D721Med (cell line): ENCODE results near the gene IMMP2L.

Source experiments
- DNase-seq: peaks from one replicate; pipeline ENCODE4 v3.0.0; 2011; ENCODE audit warnings: low spot score; ENCODE audit not compliant: insufficient read length
- FAIRE-seq: peaks from 2 replicates; lab custom pipeline; 2011; peaks lifted over from hg19 to GRCh38; lab: Jason Lieb, UNC
- TF ChIP-seq, protein P1 (sequence below): IDR thresholded peaks from 2 replicates; pipeline ENCODE4 v1.5.1; 2012; ENCODE audit warnings: mild to moderate bottlenecking, control low read depth; ENCODE audit not compliant: insufficient read depth; ENCODE audit errors: missing control alignments

Gene IMMP2L

DNA sequence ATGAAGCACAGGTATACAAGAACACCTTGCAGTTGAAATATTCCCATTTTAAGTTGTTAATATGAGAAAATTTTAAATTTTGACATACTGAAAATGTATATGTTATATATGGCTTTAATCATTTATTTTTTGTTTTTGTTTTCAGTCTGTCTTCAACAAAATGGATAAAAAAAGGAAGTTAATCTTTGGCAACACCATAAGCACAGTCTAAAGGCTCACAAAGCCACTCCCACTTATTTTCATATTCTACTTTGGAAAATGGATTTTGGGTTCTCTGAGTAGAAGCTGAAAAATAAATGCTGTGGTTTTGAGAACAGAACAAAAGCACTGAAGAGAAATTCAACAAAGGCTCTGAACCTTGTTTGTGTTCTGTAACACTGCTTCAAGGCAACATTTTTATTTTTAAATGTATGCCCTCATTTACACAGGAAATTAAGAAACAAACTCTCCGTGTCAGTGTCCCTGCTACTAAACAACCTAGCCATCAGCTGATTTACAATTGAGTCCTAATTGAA lies 552.7 kb downstream of the IMMP2L start:
- TF ChIP-seq, protein P1, sequence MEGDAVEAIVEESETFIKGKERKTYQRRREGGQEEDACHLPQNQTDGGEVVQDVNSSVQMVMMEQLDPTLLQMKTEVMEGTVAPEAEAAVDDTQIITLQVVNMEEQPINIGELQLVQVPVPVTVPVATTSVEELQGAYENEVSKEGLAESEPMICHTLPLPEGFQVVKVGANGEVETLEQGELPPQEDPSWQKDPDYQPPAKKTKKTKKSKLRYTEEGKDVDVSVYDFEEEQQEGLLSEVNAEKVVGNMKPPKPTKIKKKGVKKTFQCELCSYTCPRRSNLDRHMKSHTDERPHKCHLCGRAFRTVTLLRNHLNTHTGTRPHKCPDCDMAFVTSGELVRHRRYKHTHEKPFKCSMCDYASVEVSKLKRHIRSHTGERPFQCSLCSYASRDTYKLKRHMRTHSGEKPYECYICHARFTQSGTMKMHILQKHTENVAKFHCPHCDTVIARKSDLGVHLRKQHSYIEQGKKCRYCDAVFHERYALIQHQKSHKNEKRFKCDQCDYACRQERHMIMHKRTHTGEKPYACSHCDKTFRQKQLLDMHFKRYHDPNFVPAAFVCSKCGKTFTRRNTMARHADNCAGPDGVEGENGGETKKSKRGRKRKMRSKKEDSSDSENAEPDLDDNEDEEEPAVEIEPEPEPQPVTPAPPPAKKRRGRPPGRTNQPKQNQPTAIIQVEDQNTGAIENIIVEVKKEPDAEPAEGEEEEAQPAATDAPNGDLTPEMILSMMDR = no peak
- DNase-seq (no peak), FAIRE-seq (no peak)

DNA sequence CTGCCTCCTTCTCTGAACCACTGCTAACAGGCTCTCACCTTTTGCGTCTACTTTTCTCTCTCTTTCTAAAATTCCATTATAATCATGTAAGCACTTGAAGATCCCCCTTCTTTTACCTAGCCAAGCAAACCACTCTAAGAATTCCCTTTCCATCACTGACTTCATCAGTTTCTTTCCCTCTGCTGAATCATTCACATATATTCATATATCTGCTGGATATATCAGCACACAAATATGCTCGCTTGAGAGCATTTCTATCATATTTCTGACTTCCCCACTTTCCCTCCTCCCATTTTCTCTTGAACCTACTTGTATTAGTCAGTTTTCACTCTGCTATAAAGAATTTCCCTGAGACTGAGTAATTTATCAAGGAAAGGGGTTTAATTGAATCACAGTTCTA lies 555.6 kb downstream of the IMMP2L start:
- FAIRE-seq = no peak

DNA sequence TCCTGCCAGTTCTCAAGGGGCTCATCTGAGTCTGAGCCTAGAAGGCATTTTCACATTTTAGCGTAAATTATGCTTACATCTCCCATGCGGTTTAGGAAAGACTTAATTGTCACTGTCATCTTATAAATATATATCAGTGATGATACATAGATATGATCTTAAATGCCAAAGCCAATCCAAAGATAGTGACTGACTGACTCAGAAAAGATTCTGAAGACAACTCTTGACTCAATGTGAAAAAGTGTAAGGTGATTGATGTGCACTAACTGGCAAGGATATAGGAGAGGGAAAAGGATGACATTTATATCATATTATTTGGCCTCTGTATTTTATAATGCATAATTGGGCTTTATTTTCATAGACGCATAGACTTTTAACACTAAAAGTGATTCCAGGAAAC lies 556.3 kb downstream of the IMMP2L start:
- TF ChIP-seq, protein P1 = no peak
- DNase-seq = no peak
- no peak for FAIRE-seq

More for the DNA sequence above, 555.6 kb downstream of the IMMP2L start:
- TF ChIP-seq, protein P1 = no peak
- no peak for DNase-seq

DNA sequence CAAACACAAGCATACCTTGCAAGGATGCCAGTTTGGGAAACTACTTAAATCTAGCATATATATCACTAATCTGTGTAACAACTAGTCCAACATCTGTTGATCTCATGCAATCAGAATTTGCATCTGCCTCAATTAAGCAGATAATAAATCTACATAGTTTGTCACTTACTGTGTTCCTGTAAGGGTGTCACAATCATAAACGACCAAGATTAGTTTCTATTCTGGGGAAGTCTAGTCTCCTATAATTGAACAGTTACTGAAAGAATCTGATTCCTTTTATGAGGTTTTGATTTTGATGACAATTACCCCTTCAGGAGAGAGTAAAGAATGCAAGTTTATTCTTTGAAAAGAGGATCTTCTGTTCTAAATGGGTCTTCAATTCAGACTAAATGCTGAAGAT lies 556.8 kb downstream of the IMMP2L start:
- FAIRE-seq (no peak), DNase-seq (no peak)
- TF ChIP-seq, protein P1 = no peak

DNA sequence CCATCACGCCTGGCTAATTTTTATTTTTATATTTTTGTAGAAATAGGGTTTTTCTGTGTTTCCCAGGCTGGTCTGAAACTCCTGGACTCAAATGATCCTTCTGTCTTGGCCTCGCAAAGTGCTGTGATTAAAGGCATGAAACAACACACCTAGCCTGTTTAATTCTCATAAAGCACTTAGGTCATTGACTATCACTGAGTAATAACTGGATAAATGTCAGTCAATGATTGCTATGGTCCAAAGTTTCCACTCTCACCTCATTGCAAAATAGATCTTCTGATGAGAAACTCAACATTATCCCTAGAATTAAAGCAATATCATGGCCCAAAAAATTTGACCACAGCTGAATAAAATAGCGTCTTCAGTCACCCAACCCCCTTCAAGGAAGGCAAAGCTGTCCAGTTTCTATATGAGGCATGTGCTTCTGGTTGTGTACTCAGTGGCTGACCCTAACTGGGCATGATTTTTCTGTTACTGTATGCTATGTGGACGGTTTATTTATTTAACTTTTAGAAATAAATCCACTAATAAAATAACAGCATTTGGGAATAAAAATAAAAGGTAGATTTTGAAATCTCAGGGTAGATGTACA lies 557.9 kb downstream of the IMMP2L start:
- FAIRE-seq (no peak), DNase-seq (no peak)
- TF ChIP-seq, protein P1 = no peak

DNA sequence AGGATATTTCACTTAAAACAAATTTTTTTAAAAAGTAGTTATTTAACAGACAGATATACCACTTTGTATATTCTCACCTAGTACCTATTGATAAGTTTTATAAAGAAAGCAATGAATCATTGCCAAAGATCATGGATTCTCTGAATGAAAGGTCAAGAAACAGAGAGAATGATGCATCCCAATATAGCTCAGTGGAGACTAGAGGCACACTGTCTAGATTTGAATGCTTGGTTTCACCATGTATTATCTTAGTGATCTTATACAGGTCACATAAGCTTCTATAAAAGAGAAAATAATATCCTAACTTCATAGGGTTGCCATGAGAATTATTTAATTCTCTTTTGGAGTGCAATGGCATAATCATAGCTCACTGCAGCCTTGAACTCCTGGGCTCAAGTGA lies 558.4 kb downstream of the IMMP2L start:
- DNase-seq (no peak), FAIRE-seq (no peak)
- TF ChIP-seq, protein P1 = no peak
